Coronary artery (tissue), 2 donors: ENCODE results near the gene ASAP3.
A peak's percentile ranks its signal among the peaks of the same experiment; 100 is the strongest.

ENCODE experiments used
- DNase-seq: peaks from one replicate; pipeline ENCODE4 v3.0.0-alpha.2; 2017; ENCODE audit warnings: low spot score
- H3K27ac ChIP-seq, 2 donors: fragments of 200-600 bp; sonication (generic); one replicate each; pipeline ENCODE4 v1.5.1; 2016 to 2019
- H3K4me3 ChIP-seq: fragments of 200-600 bp; sonication (generic); 2 replicates; pipeline ENCODE4 v1.5.1; 2016; ENCODE audit warnings: mild to moderate bottlenecking, moderate library complexity
- TF ChIP-seq, protein P1 (sequence below): fragments of 200-600 bp; sonication (generic); IDR thresholded peaks from one replicate; pipeline ENCODE4 v1.5.1; 2019; ENCODE audit warnings: antibody characterized with exemption

ASAP3 gene

DNA sequence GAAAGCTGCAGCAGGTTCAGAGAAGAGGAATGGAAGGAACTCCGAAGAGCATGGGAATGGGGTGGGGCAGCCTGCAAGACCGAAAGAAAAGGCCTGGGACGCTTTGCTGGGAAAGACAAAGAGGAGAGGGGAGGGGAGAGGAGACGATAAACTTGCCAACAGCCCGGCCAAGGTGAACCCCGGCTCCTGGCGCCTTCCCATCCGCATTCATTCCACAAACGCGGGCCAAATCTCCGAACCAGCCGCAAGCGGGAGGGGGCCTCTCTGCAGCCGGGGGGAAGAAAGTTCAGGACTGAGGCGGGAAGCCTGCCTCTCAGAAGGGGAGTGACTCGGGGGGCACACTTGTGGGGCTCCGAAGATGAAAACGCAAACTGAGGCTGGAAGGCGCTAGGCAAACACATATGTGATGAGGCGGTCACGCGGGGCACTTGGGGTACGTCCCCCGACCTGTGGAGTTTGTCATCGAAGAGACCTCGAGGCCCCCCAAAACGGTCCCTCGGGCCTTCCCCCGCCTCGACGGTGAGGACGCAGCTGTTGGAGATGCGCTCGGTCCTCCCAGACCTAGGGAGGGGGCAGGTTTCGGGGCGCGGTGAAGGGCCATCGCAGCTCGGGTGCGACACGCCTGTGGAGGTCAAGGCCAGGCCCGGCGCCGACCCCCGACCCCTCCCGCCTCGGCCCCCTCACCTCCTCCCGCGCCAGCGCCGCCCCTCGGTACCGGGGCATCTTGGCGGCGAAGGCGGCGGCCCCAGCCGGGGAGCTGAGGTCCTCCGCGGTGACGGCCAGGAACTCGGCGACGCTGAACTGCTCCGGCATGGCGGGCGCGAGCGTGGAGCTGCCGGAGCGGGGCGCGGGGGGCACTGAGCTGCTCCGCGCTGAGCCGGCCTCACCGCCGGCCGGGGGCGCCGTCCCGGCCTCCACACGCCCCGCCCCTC lies at the start of gene ASAP3:
ASAP3 (minus strand) TSS at position 859 of the 932 bp plus-strand sequence; CDS start at position 813, 46 bp downstream.
- DNase-seq: peak; percentile 77
- peak within 1 kb of the TSS; percentile 99 for H3K4me3 ChIP-seq
- H3K27ac ChIP-seq: peak within 1 kb of the TSS; percentile 70 to 96
- TF ChIP-seq, protein P1, sequence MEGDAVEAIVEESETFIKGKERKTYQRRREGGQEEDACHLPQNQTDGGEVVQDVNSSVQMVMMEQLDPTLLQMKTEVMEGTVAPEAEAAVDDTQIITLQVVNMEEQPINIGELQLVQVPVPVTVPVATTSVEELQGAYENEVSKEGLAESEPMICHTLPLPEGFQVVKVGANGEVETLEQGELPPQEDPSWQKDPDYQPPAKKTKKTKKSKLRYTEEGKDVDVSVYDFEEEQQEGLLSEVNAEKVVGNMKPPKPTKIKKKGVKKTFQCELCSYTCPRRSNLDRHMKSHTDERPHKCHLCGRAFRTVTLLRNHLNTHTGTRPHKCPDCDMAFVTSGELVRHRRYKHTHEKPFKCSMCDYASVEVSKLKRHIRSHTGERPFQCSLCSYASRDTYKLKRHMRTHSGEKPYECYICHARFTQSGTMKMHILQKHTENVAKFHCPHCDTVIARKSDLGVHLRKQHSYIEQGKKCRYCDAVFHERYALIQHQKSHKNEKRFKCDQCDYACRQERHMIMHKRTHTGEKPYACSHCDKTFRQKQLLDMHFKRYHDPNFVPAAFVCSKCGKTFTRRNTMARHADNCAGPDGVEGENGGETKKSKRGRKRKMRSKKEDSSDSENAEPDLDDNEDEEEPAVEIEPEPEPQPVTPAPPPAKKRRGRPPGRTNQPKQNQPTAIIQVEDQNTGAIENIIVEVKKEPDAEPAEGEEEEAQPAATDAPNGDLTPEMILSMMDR: no peak

GRCh38 chr1:23533246-23534023 lies 49.5 kb upstream of the ASAP3 start:
- TF ChIP-seq, protein P1: no peak
- no peak for DNase-seq
- Histone ChIP-seq H3K27ac (peak overlapping the region in 1 of 2 donors; percentile 33), H3K4me3 (no peak overlapping the region)

GRCh38 chr1:23531562-23532094 lies 47.6 kb upstream of the ASAP3 start:
- H3K27ac ChIP-seq: peak overlapping the region in 1 of 2 donors; percentile 28
- TF ChIP-seq, protein P1: no peak
- H3K4me3 ChIP-seq: peak overlapping the region; percentile 71
- no peak for DNase-seq

DNA sequence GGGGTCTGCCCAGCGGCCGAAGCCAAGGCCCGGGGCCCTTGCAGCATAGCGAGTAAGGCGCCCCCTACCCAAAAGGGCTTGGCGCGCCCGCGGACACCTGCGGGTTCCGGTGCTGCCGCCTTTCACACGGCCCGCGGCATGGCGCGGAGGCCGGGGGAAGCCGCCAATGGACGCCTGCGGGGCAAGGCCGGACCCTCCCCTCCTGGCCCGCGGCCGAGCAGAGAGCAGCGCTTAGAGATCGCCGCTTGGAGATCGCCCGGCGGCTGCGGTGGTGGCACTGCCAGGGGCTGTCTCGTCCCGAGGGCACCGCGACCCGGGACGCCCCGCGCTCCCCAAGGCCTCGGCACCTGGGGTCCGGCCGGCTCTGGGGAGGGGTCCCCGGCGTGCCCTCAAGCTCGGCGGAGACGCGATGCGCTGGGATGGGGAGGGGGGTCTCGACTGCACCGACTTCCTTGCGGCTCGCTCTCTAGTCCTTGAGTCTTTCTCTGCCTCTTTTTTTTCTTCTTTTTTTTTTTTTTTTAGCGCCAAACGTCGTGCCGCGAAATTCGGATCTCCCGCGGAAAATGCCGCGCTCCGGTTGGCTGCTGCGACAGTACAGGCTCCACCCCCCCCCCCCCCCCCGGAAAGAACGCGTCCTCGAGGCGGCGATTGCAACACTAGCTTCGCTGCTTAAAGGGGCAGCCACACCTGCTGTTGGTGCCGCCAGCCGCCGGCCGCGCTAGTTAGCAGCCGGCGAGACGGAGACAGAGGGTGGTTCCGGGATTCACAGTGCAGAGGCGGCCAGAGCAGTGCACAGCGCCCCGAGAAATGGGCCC lies 47.0 kb upstream of the ASAP3 start, which contains the start of gene E2F2:
E2F2 (minus strand) TSS at position 487 of the 815 bp plus-strand sequence; CDS start at position 47, 440 bp downstream.
- Histone ChIP-seq H3K4me3 (peak within 1 kb of the TSS; percentile 71), H3K27ac (peak within 1 kb of the TSS in 1 of 2 donors; percentile 28)

GRCh38 chr1:23530087-23530746 lies 46.2 kb upstream of the ASAP3 start:
- TF ChIP-seq, protein P1: no peak
- Histone ChIP-seq H3K4me3 (peak overlapping the region; percentile 71), H3K27ac (no peak overlapping the region)
- no peak for DNase-seq

More for the DNA sequence above, 47.0 kb upstream of the ASAP3 start, which contains the start of gene E2F2:
- peak; percentile 87 for DNase-seq
- TF ChIP-seq, protein P1: no peak
